Natural killer cell treated with Interleukin-12 subunit alpha and Interleukin-12 subunit beta and Interleukin-15 and Interleukin-18, amount 100 ng/mL, for 72 hours (primary cell): ENCODE data around the gene MEIS3. TPM values are rescaled to one million over a fixed set of nuclear protein-coding genes. Genes with fewer than 3 reads are reported as not detected.

ENCODE experiments used
- ATAC-seq, 2 donors: fragments of 150-1000 bp; cut with Tn5 transposase in 1 of 2; sonication (Bioruptor Pico), chemical (Tn5 transposase) in 1 of 2; 2 replicates each; pipeline ENCODE4 v1.10.0; 2021
- DNase-seq: peaks from one replicate; pipeline ENCODE4 v3.0.0; 2022; ENCODE audit warnings: low spot score
- H3K27ac Mint-ChIP-seq, 2 donors: 1 replicate in 1 of 2; 2 replicates in 1 of 2; pipeline ENCODE4 v1.8.0; 2022; ENCODE audit warnings: mixed read lengths in 2 of 2, mild to moderate bottlenecking in 1 of 2, moderate library complexity in 1 of 2
- H3K27me3 Mint-ChIP-seq, 2 donors: 1 replicate in 1 of 2; 2 replicates in 1 of 2; pipeline ENCODE4 v1.8.0; 2022; ENCODE audit warnings: mixed read lengths in 2 of 2
- H3K36me3 Mint-ChIP-seq: one replicate; pipeline ENCODE4 v1.8.0; 2022; ENCODE audit warnings: mixed read lengths
- H3K4me1 Mint-ChIP-seq, 2 donors: 1 replicate in 1 of 2; 2 replicates in 1 of 2; pipeline ENCODE4 v1.8.0; 2022; ENCODE audit warnings: low read depth in 2 of 2, mixed read lengths in 2 of 2, mild to moderate bottlenecking in 1 of 2
- H3K4me3 Mint-ChIP-seq: one replicate; pipeline ENCODE4 v1.8.0; 2022; ENCODE audit warnings: mixed read lengths
- H3K9me3 Mint-ChIP-seq: 2 replicates; pipeline ENCODE4 v1.8.0; 2022; ENCODE audit warnings: mixed read lengths
- total RNA-seq, 2 donors: library from RNA; stranded (reverse); gene quantifications; one replicate each; pipeline ENCODE4 v1.2.3, GENCODE V29; 2022

MEIS3 gene
- total RNA-seq, 2 donors from 2014 or later, result not detected

- Mint-ChIP-seq H3K27ac (no peak overlapping the region), H3K4me1 (peaks cover 2 to 8% of the 10 kb centered on the region in 2 donors), H3K27me3 (peaks cover 26 to 28% of the 10 kb centered on the region in 2 donors), H3K9me3 (no peaks in the 10 kb centered on the region), H3K4me3 (peak overlapping the region; percentile 36), H3K36me3 (no peaks in the 10 kb centered on the region)
- no peak for DNase-seq
- ATAC-seq, result peak; percentile 68 to 70
These were observed 10.9 kb upstream of the MEIS3 start for GRCh38 chr19:47430041-47430802.

- H3K27ac Mint-ChIP-seq, result no peak overlapping the region
- no peak overlapping the region for H3K4me3 Mint-ChIP-seq
- H3K27me3 Mint-ChIP-seq, result peaks cover 22 to 29% of the 10 kb centered on the region in 2 donors
- DNase-seq (no peak), ATAC-seq (no peak)
- peaks cover 0 to 8% of the 10 kb centered on the region in 2 donors for H3K4me1 Mint-ChIP-seq
- H3K9me3 Mint-ChIP-seq, result no peaks in the 10 kb centered on the region
- H3K36me3 Mint-ChIP-seq, result no peaks in the 10 kb centered on the region
These were observed 9.9 kb upstream of the MEIS3 start for GRCh38 chr19:47429140-47429793.

GRCh38 chr19:47428177-47428894 is 9.0 kb upstream of the MEIS3 start:
- DNase-seq, result peak; percentile 86
- Mint-ChIP-seq H3K27ac (no peak overlapping the region), H3K9me3 (no peaks in the 10 kb centered on the region), H3K27me3 (peaks cover 24 to 32% of the 10 kb centered on the region in 2 donors), H3K4me3 (no peak overlapping the region), H3K36me3 (no peaks in the 10 kb centered on the region), H3K4me1 (peaks cover 0 to 8% of the 10 kb centered on the region in 2 donors)
- peak; percentile 84 to 92 for ATAC-seq

GRCh38 chr19:47427241-47428176 is 8.2 kb upstream of the MEIS3 start:
- Mint-ChIP-seq H3K4me1 (peaks cover 5 to 13% of the 10 kb centered on the region in 2 donors), H3K4me3 (no peak overlapping the region), H3K36me3 (peaks cover 8% of the 10 kb centered on the region), H3K9me3 (no peaks in the 10 kb centered on the region), H3K27me3 (peaks cover 24 to 36% of the 10 kb centered on the region in 2 donors), H3K27ac (no peak overlapping the region)
- ATAC-seq (peak; percentile 41 to 53), DNase-seq (no peak)

GRCh38 chr19:47423203-47423882 is 4.0 kb upstream of the MEIS3 start:
- H3K4me1 Mint-ChIP-seq, result peaks cover 8 to 25% of the 10 kb centered on the region in 2 donors
- no peak overlapping the region for H3K4me3 Mint-ChIP-seq

GRCh38 chr19:47422417-47423163 is 3.3 kb upstream of the MEIS3 start:
- ATAC-seq (no peak), DNase-seq (no peak)
- Mint-ChIP-seq H3K9me3 (no peaks in the 10 kb centered on the region), H3K36me3 (peaks cover 19% of the 10 kb centered on the region), H3K27ac (no peak overlapping the region), H3K4me3 (no peak overlapping the region), H3K27me3 (peaks cover 50 to 51% of the 10 kb centered on the region in 2 donors), H3K4me1 (peaks cover 12 to 29% of the 10 kb centered on the region in 2 donors)

More at GRCh38 chr19:47423203-47423882, 4.0 kb upstream of the MEIS3 start:
- H3K27me3 Mint-ChIP-seq, result peaks cover 42 to 44% of the 10 kb centered on the region in 2 donors
- H3K27ac Mint-ChIP-seq, result no peak overlapping the region
- ATAC-seq (no peak), DNase-seq (no peak)
- H3K9me3 Mint-ChIP-seq, result no peaks in the 10 kb centered on the region
- peaks cover 19% of the 10 kb centered on the region for H3K36me3 Mint-ChIP-seq

GRCh38 chr19:47421844-47422395 is 2.6 kb upstream of the MEIS3 start:
- H3K9me3 Mint-ChIP-seq, result no peaks in the 10 kb centered on the region
- H3K36me3 Mint-ChIP-seq, result peaks cover 19% of the 10 kb centered on the region
- H3K27me3 Mint-ChIP-seq, result peaks cover 53 to 57% of the 10 kb centered on the region in 2 donors
- no peak for ATAC-seq
- peak overlapping the region in 1 of 2 donors; percentile 10 for H3K27ac Mint-ChIP-seq
- DNase-seq, result no peak
- no peak overlapping the region for H3K4me3 Mint-ChIP-seq
- peaks cover 16 to 29% of the 10 kb centered on the region in 2 donors for H3K4me1 Mint-ChIP-seq

GRCh38 chr19:47421244-47421786 is 2.0 kb upstream of the MEIS3 start:
- no peak for DNase-seq
- peaks cover 20 to 29% of the 10 kb centered on the region in 2 donors for H3K4me1 Mint-ChIP-seq
- no peak overlapping the region for H3K4me3 Mint-ChIP-seq
- peak overlapping the region in 1 of 2 donors; percentile 10 for H3K27ac Mint-ChIP-seq
- ATAC-seq, result no peak
- H3K9me3 Mint-ChIP-seq, result no peaks in the 10 kb centered on the region
- H3K36me3 Mint-ChIP-seq, result peaks cover 19% of the 10 kb centered on the region
- peaks cover 54 to 63% of the 10 kb centered on the region in 2 donors for H3K27me3 Mint-ChIP-seq

GRCh38 chr19:47419789-47420188 is 462 bp upstream of the MEIS3 start:
- no peak for DNase-seq
- ATAC-seq, result no peak
- H3K36me3 Mint-ChIP-seq, result peaks cover 19% of the 10 kb centered on the region
- no peak overlapping the region for H3K27ac Mint-ChIP-seq
- H3K4me1 Mint-ChIP-seq, result peaks cover 20 to 29% of the 10 kb centered on the region in 2 donors
- no peaks in the 10 kb centered on the region for H3K9me3 Mint-ChIP-seq
- no peak overlapping the region for H3K4me3 Mint-ChIP-seq
- peaks cover 64 to 76% of the 10 kb centered on the region in 2 donors for H3K27me3 Mint-ChIP-seq

- DNase-seq (no peak), ATAC-seq (no peak)
- Mint-ChIP-seq H3K36me3 (peaks cover 19% of the 10 kb centered on the region), H3K4me1 (peaks cover 20 to 29% of the 10 kb centered on the region in 2 donors), H3K9me3 (no peaks in the 10 kb centered on the region), H3K27ac (no peak overlapping the region), H3K27me3 (peaks cover 68 to 84% of the 10 kb centered on the region in 2 donors), H3K4me3 (peak overlapping the region; percentile 58)
These were observed 666 bp downstream of the MEIS3 start for GRCh38 chr19:47418692-47419029.

GRCh38 chr19:47417746-47418691 is 1.3 kb downstream of the MEIS3 start:
- Mint-ChIP-seq H3K9me3 (no peaks in the 10 kb centered on the region), H3K36me3 (peaks cover 16% of the 10 kb centered on the region), H3K4me1 (peaks cover 20 to 29% of the 10 kb centered on the region in 2 donors), H3K27ac (no peak overlapping the region), H3K4me3 (peak overlapping the region; percentile 58), H3K27me3 (peaks cover 66 to 84% of the 10 kb centered on the region in 2 donors)
- ATAC-seq (no peak), DNase-seq (no peak)
